Upper lobe of left lung (tissue), 6 donors: ENCODE results near the gene ST3GAL4. TPM values are rescaled to one million over a fixed set of nuclear protein-coding genes. Genes with fewer than 3 reads are reported as not detected.

Source experiments
- ATAC-seq, 2 donors: fragments of 200-7000 bp; cut with Tn5 transposase; one replicate each; pipeline ENCODE4 v1.9.1; 2022; ENCODE audit warnings: mild to moderate bottlenecking in 2 of 2, moderate library complexity in 2 of 2; ENCODE audit not compliant: low FRiP score in 2 of 2
- DNase-seq, 2 donors: peaks; one replicate each; pipeline ENCODE4 v3.0.0-alpha.2; 2019 to 2020
- H3K27ac ChIP-seq, 4 donors: fragments of 200-600 bp; sonication (generic); one replicate each; pipeline ENCODE4 v1.5.1; 2016 to 2019
- H3K27me3 ChIP-seq, 4 donors: fragments of 200-600 bp; sonication (generic); one replicate each; pipeline ENCODE4 v1.5.1; 2017 to 2019
- H3K36me3 ChIP-seq, 4 donors: fragments of 200-600 bp; sonication (generic); one replicate each; pipeline ENCODE4 v1.5.1; 2016 to 2019
- H3K4me1 ChIP-seq, 4 donors: fragments of 200-600 bp; sonication (generic); one replicate each; pipeline ENCODE4 v1.5.1; 2018 to 2019
- H3K4me3 ChIP-seq, 4 donors: fragments of 200-600 bp; sonication (generic); one replicate each; pipeline ENCODE4 v1.5.1; 2017 to 2019; ENCODE audit warnings: mild to moderate bottlenecking in 2 of 4, moderate library complexity in 1 of 4
- H3K9me3 ChIP-seq, 4 donors: fragments of 200-600 bp; sonication (generic); one replicate each; pipeline ENCODE4 v1.5.1; 2018 to 2019
- CTCF ChIP-seq, 6 experiments: fragments of 450-650 bp in 4 of 6; fragments of 200-600 bp in 2 of 6; sonication (generic) in 2 of 6; IDR thresholded peaks; one replicate each; pipeline ENCODE4 v1.5.1; 2016 to 2019; ENCODE audit warnings: antibody characterized with exemption in 6 of 6
- EP300 ChIP-seq, 4 donors: sonication (generic); formaldehyde crosslinking; IDR thresholded peaks; one replicate each; pipeline ENCODE4 v1.5.1; 2017; ENCODE audit warnings: antibody characterized with exemption in 4 of 4, control low read depth in 2 of 4
- POLR2A ChIP-seq, 4 donors: fragments of 450-650 bp; IDR thresholded peaks; one replicate each; pipeline ENCODE4 v1.5.1; 2016 to 2017; ENCODE audit warnings: antibody characterized with exemption in 4 of 4, mild to moderate bottlenecking in 2 of 4
- POLR2AphosphoS5 ChIP-seq, 2 donors: sonication (generic); formaldehyde crosslinking; IDR thresholded peaks; one replicate each; pipeline ENCODE4 v1.5.1; 2017; ENCODE audit warnings: antibody characterized with exemption in 2 of 2
- WGBS, 2 donors: methylation state at CpG; one replicate each; pipeline ENCODE4 v1.1.5; 2017 to 2018; 5-methylcytosine and 5-hydroxymethylcytosine counted together
- total RNA-seq, 6 donors: library from RNA; depleted of rRNA in 4 of 6; stranded (reverse); fragments of >200 nt in 4 of 6; gene quantifications; one replicate each; pipeline versions ENCODE4 v1.1.0 to v1.2.1, GENCODE V29; 2016 to 2021
- donor health status: DM: no; HTN: no; CAD: no; lungs with moderate emphysema.
- donor health status: DM: no; HTN: yes; CAD: no; lungs with severe emphysema.

ST3GAL4 gene
- total RNA-seq, 6 donors from 2014 or later: 20.6 to 47.9 (median 34.0) TPM

- H3K27me3 ChIP-seq: no peaks in the 10 kb centered on the region
- ATAC-seq (no peak), DNase-seq (peak in 1 of 2 donors; percentile 63)
- H3K27ac ChIP-seq: no peak overlapping the region
- H3K4me3 ChIP-seq: no peak overlapping the region
- H3K4me1 ChIP-seq: peaks cover 8 to 21% (median 13%) of the 10 kb centered on the region in 4 donors
- no peaks in the 10 kb centered on the region for H3K36me3 ChIP-seq
- TF ChIP-seq POLR2AphosphoS5 (IDR thresholded peaks at IDR 0.05) (no peak), CTCF (IDR thresholded peaks at IDR 0.05) (no peak), POLR2A (IDR thresholded peaks at IDR 0.05) (no peak), EP300 (IDR thresholded peaks at IDR 0.05) (no peak)
- WGBS, 2 donors: 73 to 86% methylated on average over 8 to 16 of the region's 16 CpGs
- H3K9me3 ChIP-seq: no peaks in the 10 kb centered on the region
These were observed 78.8 kb downstream of the ST3GAL4 start for GRCh38 chr11:126433989-126434949.

- Histone ChIP-seq H3K4me3 (no peak overlapping the region), H3K9me3 (no peaks in the 10 kb centered on the region), H3K27me3 (no peaks in the 10 kb centered on the region), H3K36me3 (no peaks in the 10 kb centered on the region), H3K27ac (no peak overlapping the region), H3K4me1 (peaks cover 8 to 21% (median 13%) of the 10 kb centered on the region in 4 donors)
- WGBS, 2 donors: 89 to 91% methylated on average over 12 of the region's 12 CpGs
- TF ChIP-seq EP300 (IDR thresholded peaks at IDR 0.05) (no peak), CTCF (IDR thresholded peaks at IDR 0.05) (no peak), POLR2A (IDR thresholded peaks at IDR 0.05) (no peak), POLR2AphosphoS5 (IDR thresholded peaks at IDR 0.05) (no peak)
- DNase-seq (no peak), ATAC-seq (no peak)
These were observed 79.5 kb downstream of the ST3GAL4 start for GRCh38 chr11:126434950-126435335.

GRCh38 chr11:126436209-126436755, 80.8 kb downstream of the ST3GAL4 start:
- 85 to 96% methylated on average over 3 to 6 of the region's 7 CpGs for WGBS, 2 donors
- Histone ChIP-seq H3K9me3 (no peaks in the 10 kb centered on the region), H3K36me3 (no peaks in the 10 kb centered on the region), H3K27ac (no peak overlapping the region), H3K27me3 (no peaks in the 10 kb centered on the region), H3K4me1 (peaks cover 16 to 26% (median 19%) of the 10 kb centered on the region in 4 donors), H3K4me3 (no peak overlapping the region)
- no peak for ATAC-seq
- TF ChIP-seq CTCF (IDR thresholded peaks at IDR 0.05): no peak
- no peak for TF ChIP-seq EP300 (IDR thresholded peaks at IDR 0.05)
- TF ChIP-seq POLR2A (IDR thresholded peaks at IDR 0.05): no peak
- TF ChIP-seq POLR2AphosphoS5 (IDR thresholded peaks at IDR 0.05): no peak
- DNase-seq: no peak

- H3K36me3 ChIP-seq: no peaks in the 10 kb centered on the region
- no peak overlapping the region for H3K4me3 ChIP-seq
- 93 to 96% methylated on average over 3 to 5 of the region's 5 CpGs for WGBS, 2 donors
- DNase-seq: no peak
- TF ChIP-seq POLR2A (IDR thresholded peaks at IDR 0.05) (no peak), POLR2AphosphoS5 (IDR thresholded peaks at IDR 0.05) (no peak)
- no peaks in the 10 kb centered on the region for H3K9me3 ChIP-seq
- no peak overlapping the region for H3K27ac ChIP-seq
- H3K4me1 ChIP-seq: peaks cover 6 to 13% (median 11%) of the 10 kb centered on the region in 4 donors
- H3K27me3 ChIP-seq: no peaks in the 10 kb centered on the region
- ATAC-seq: no peak
These were observed 82.2 kb downstream of the ST3GAL4 start for GRCh38 chr11:126437731-126438130.

- TF ChIP-seq POLR2A (IDR thresholded peaks at IDR 0.05) (no peak), POLR2AphosphoS5 (IDR thresholded peaks at IDR 0.05) (no peak), EP300 (IDR thresholded peaks at IDR 0.05) (no peak), CTCF (IDR thresholded peaks at IDR 0.05) (no peak)
- H3K9me3 ChIP-seq: no peaks in the 10 kb centered on the region
- H3K27me3 ChIP-seq: no peaks in the 10 kb centered on the region
- no peak overlapping the region for H3K27ac ChIP-seq
- DNase-seq (no peak), ATAC-seq (no peak)
- H3K36me3 ChIP-seq: no peaks in the 10 kb centered on the region
- 76 to 79% methylated on average over 9 of the region's 9 CpGs for WGBS, 2 donors
- H3K4me1 ChIP-seq: peaks cover 6 to 13% (median 9%) of the 10 kb centered on the region in 4 donors
- no peak overlapping the region for H3K4me3 ChIP-seq
These were observed 82.8 kb downstream of the ST3GAL4 start for GRCh38 chr11:126438272-126438671.
